Thyroid gland (tissue), 4 donors: Measurements from ENCODE around the gene NTN1. TPM values are rescaled to one million over a fixed set of nuclear protein-coding genes. Genes with fewer than 3 reads are reported as not detected.

Experiments
- DNase-seq, 2 donors: peaks; one replicate each; pipeline ENCODE4 v3.0.0-alpha.2; 2019
- H3K27ac ChIP-seq, 3 donors: fragments of 200-600 bp; sonication (generic); 1 replicate in 2 of 3; 2 replicates in 1 of 3; pipeline ENCODE4 v1.5.1; 2016 to 2019; ENCODE audit warnings: mild to moderate bottlenecking in 1 of 3, moderate library complexity in 1 of 3
- H3K27me3 ChIP-seq: fragments of 200-600 bp; sonication (generic); one replicate; pipeline ENCODE4 v1.5.1; 2019
- H3K36me3 ChIP-seq, 2 donors: fragments of 200-600 bp; sonication (generic); one replicate each; pipeline ENCODE4 v1.5.1; 2016 to 2019
- H3K4me1 ChIP-seq, 2 donors: fragments of 200-600 bp; sonication (generic); one replicate each; pipeline ENCODE4 v1.5.1; 2017 to 2019
- H3K4me3 ChIP-seq, 3 donors: fragments of 200-600 bp; sonication (generic); replicated peaks in 1 of 3; 1 replicate in 2 of 3; 2 replicates in 1 of 3; pipeline ENCODE4 v1.5.1; 2016; ENCODE audit warnings: mild to moderate bottlenecking in 1 of 3
- H3K9me3 ChIP-seq: fragments of 200-600 bp; sonication (generic); one replicate; pipeline ENCODE4 v1.5.1; 2017
- CTCF ChIP-seq, 6 experiments: fragments of 200-600 bp in 3 of 6; fragments of 450-650 bp in 3 of 6; sonication (generic) in 3 of 6; IDR thresholded peaks; one replicate each; pipeline ENCODE4 v1.5.1; 2016 to 2019; ENCODE audit warnings: antibody characterized with exemption in 6 of 6, mild to moderate bottlenecking in 2 of 6, inconsistent platforms in 1 of 6, moderate library complexity in 1 of 6
- POLR2A ChIP-seq, 2 donors: fragments of 450-650 bp; IDR thresholded peaks; one replicate each; pipeline ENCODE4 v1.6.1; 2017; ENCODE audit warnings: antibody characterized with exemption in 2 of 2, mild to moderate bottlenecking in 2 of 2, moderate library complexity in 1 of 2
- WGBS, 2 donors: methylation state at CpG; one replicate each; pipeline ENCODE4 v1.1.5; 2017; 5-methylcytosine and 5-hydroxymethylcytosine counted together
- intact Hi-C: fragments of 100-400 bp; cut with DNase I; formaldehyde crosslinking; loops from one replicate; pipeline ENCODE4 v1.15.1; 2023
- total RNA-seq, 4 donors: library from RNA; depleted of rRNA; stranded (reverse); fragments of >200 nt; gene quantifications; one replicate each; pipeline ENCODE4 v1.2.3, GENCODE V29; 2016

The NTN1 gene
- total RNA-seq, 4 donors from 2014 or later = 4.1 to 9.2 (median 7.1) TPM

GRCh38 chr17:9108146-9108545, 86.8 kb downstream of the NTN1 start:
- no peak overlapping the region for H3K4me3 ChIP-seq
- WGBS, 2 donors = 92% methylated on average over 6 of the region's 6 CpGs
- no peak for DNase-seq
- H3K9me3 ChIP-seq = no peaks in the 10 kb centered on the region
- no peaks in the 10 kb centered on the region for H3K4me1 ChIP-seq
- H3K36me3 ChIP-seq = no peaks in the 10 kb centered on the region
- H3K27me3 ChIP-seq = no peaks in the 10 kb centered on the region
- no peak overlapping the region for H3K27ac ChIP-seq
- no peak for TF ChIP-seq POLR2A (IDR thresholded peaks at IDR 0.05)
- TF ChIP-seq CTCF (IDR thresholded peaks at IDR 0.05) = no peak
- intact Hi-C loops = no loop called here

GRCh38 chr17:9109933-9110332, 88.6 kb downstream of the NTN1 start:
- Histone ChIP-seq H3K9me3 (no peaks in the 10 kb centered on the region), H3K27me3 (no peaks in the 10 kb centered on the region), H3K36me3 (no peaks in the 10 kb centered on the region), H3K4me3 (no peak overlapping the region), H3K4me1 (no peaks in the 10 kb centered on the region), H3K27ac (no peak overlapping the region)
- TF ChIP-seq POLR2A (IDR thresholded peaks at IDR 0.05) (no peak), CTCF (IDR thresholded peaks at IDR 0.05) (no peak)
- no peak for DNase-seq
- intact Hi-C loops = no loop called here
- 72 to 76% methylated on average over 4 of the region's 4 CpGs for WGBS, 2 donors

- WGBS, 2 donors = 88 to 92% methylated on average over 7 of the region's 7 CpGs
- TF ChIP-seq POLR2A (IDR thresholded peaks at IDR 0.05) (no peak), CTCF (IDR thresholded peaks at IDR 0.05) (no peak)
- H3K9me3 ChIP-seq = no peaks in the 10 kb centered on the region
- intact Hi-C loops = no loop called here
- no peaks in the 10 kb centered on the region for H3K27me3 ChIP-seq
- no peak overlapping the region for H3K27ac ChIP-seq
- no peaks in the 10 kb centered on the region for H3K36me3 ChIP-seq
- DNase-seq = no peak
- no peaks in the 10 kb centered on the region for H3K4me1 ChIP-seq
- no peak overlapping the region for H3K4me3 ChIP-seq
These were observed 89.2 kb downstream of the NTN1 start for GRCh38 chr17:9110501-9110900.

GRCh38 chr17:9115214-9116191, 94.2 kb downstream of the NTN1 start:
- H3K4me1 ChIP-seq = no peaks in the 10 kb centered on the region
- peak overlapping the region in 1 of 3 donors; percentile 10 for H3K27ac ChIP-seq
- H3K9me3 ChIP-seq = no peaks in the 10 kb centered on the region
- H3K36me3 ChIP-seq = no peaks in the 10 kb centered on the region
- TF ChIP-seq POLR2A (IDR thresholded peaks at IDR 0.05) = no peak
- no peak for TF ChIP-seq CTCF (IDR thresholded peaks at IDR 0.05)
- H3K27me3 ChIP-seq = no peaks in the 10 kb centered on the region
- DNase-seq = peak in 1 of 2 donors; percentile 12
- intact Hi-C loops = no loop called here
- 22 to 29% methylated on average over 36 to 39 of the region's 41 CpGs for WGBS, 2 donors
- no peak overlapping the region for H3K4me3 ChIP-seq

- H3K4me1 ChIP-seq = no peaks in the 10 kb centered on the region
- intact Hi-C loops = no loop called here
- H3K27me3 ChIP-seq = no peaks in the 10 kb centered on the region
- WGBS, 2 donors = 82 to 86% methylated on average over 11 of the region's 11 CpGs
- TF ChIP-seq POLR2A (IDR thresholded peaks at IDR 0.05) (no peak), CTCF (IDR thresholded peaks at IDR 0.05) (no peak)
- H3K27ac ChIP-seq = no peak overlapping the region
- no peaks in the 10 kb centered on the region for H3K9me3 ChIP-seq
- no peak overlapping the region for H3K4me3 ChIP-seq
- DNase-seq = no peak
- no peaks in the 10 kb centered on the region for H3K36me3 ChIP-seq
These were observed 95.1 kb downstream of the NTN1 start for GRCh38 chr17:9116311-9116835.
